ENCODE data around the gene RUSC2. TPM values are rescaled to one million over a fixed set of nuclear protein-coding genes. Genes with fewer than 3 reads are reported as not detected.

RUSC2 gene
- total RNA-seq: 37.6 and 44.4 TPM in 2 replicates

GRCh38 chr9:35489313-35490154 lies at the start of gene RUSC2:
RUSC2 (plus strand) TSS chr9:35490111; CDS start chr9:35546522, 56,411 bp downstream.

Other genes starting within 250 kb of the RUSC2 start
- gene TESK1, start 115.2 kb downstream of the RUSC2 start, total RNA-seq: 14.1 and 16.1 TPM in 2 replicates
- gene CD72, start 128.3 kb downstream of the RUSC2 start, total RNA-seq: 0.32 and 1.3 TPM in 2 replicates
- 1.3 TPM in 1 of 2 replicates, not detected in the other for gene SIT1, start 160.8 kb downstream of the RUSC2 start, total RNA-seq
- 11,420 and 19,025 TPM in 2 replicates for gene RMRP, start 167.9 kb downstream of the RUSC2 start, total RNA-seq
- 12.8 and 25.8 TPM in 2 replicates for gene CCDC107, start 168.2 kb downstream of the RUSC2 start, total RNA-seq
- 0.18 and 0.49 TPM in 2 replicates for gene ARHGEF39, start 175.1 kb downstream of the RUSC2 start, total RNA-seq
- 8.3 and 8.8 TPM in 2 replicates for gene CA9, start 183.8 kb downstream of the RUSC2 start, total RNA-seq
- gene TPM2, start 199.8 kb downstream of the RUSC2 start, total RNA-seq: 692 and 1,021 TPM in 2 replicates
- 335 and 378 TPM in 2 replicates for gene TLN1, start 242.1 kb downstream of the RUSC2 start, total RNA-seq
- 60.5 and 72.6 TPM in 2 replicates for gene CREB3, start 242.6 kb downstream of the RUSC2 start, total RNA-seq

Measured in cardiac atrium fibroblast (primary cell).